ENCODE results near the gene PRDM16.

Gene PRDM16

GRCh38 chr1:3209201-3209600, 140.2 kb downstream of the PRDM16 start:
- Mint-ChIP-seq H3K9me3 (no peaks in the 10 kb centered on the region), H3K4me3 (no peak overlapping the region), H3K4me1 (no peaks in the 10 kb centered on the region), H3K36me3 (no peaks in the 10 kb centered on the region), H3K27ac (no peak overlapping the region), H3K27me3 (peaks cover 0 to 4% of the 10 kb centered on the region in 2 donors)
- no peak for ATAC-seq (replicated peaks)
- DNase-seq: no peak

GRCh38 chr1:3211582-3212375, 142.8 kb downstream of the PRDM16 start:
- Mint-ChIP-seq H3K27me3 (peaks cover 13 to 16% of the 10 kb centered on the region in 2 donors), H3K36me3 (no peaks in the 10 kb centered on the region)

GRCh38 chr1:3212453-3213355, 143.7 kb downstream of the PRDM16 start:
- Mint-ChIP-seq H3K36me3 (no peaks in the 10 kb centered on the region), H3K4me3 (no peak overlapping the region), H3K27ac (no peak overlapping the region), H3K9me3 (no peaks in the 10 kb centered on the region), H3K27me3 (peaks cover 14 to 16% of the 10 kb centered on the region in 2 donors), H3K4me1 (no peaks in the 10 kb centered on the region)
- DNase-seq (no peak), ATAC-seq (replicated peaks) (no peak)

More at GRCh38 chr1:3211582-3212375, 142.8 kb downstream of the PRDM16 start:
- Mint-ChIP-seq H3K9me3 (no peaks in the 10 kb centered on the region), H3K27ac (no peak overlapping the region), H3K4me1 (no peaks in the 10 kb centered on the region), H3K4me3 (no peak overlapping the region)
- no peak for DNase-seq
- ATAC-seq (replicated peaks): no peak

- no peak overlapping the region for H3K4me3 Mint-ChIP-seq
- no peak for ATAC-seq (replicated peaks)
- H3K9me3 Mint-ChIP-seq: no peaks in the 10 kb centered on the region
- H3K36me3 Mint-ChIP-seq: no peaks in the 10 kb centered on the region
- DNase-seq: no peak
- H3K4me1 Mint-ChIP-seq: no peaks in the 10 kb centered on the region
- no peak overlapping the region for H3K27ac Mint-ChIP-seq
- H3K27me3 Mint-ChIP-seq: peaks cover 21% of the 10 kb centered on the region in 2 donors
Observed at GRCh38 chr1:3213730-3214129, 144.7 kb downstream of the PRDM16 start.

GRCh38 chr1:3215198-3216014, 146.4 kb downstream of the PRDM16 start:
- H3K27ac Mint-ChIP-seq: no peak overlapping the region
- ATAC-seq (replicated peaks) (no peak), DNase-seq (no peak)
- H3K9me3 Mint-ChIP-seq: no peaks in the 10 kb centered on the region
- peaks cover 22 to 23% of the 10 kb centered on the region in 2 donors for H3K27me3 Mint-ChIP-seq
- no peaks in the 10 kb centered on the region for H3K4me1 Mint-ChIP-seq
- H3K36me3 Mint-ChIP-seq: no peaks in the 10 kb centered on the region
- no peak overlapping the region for H3K4me3 Mint-ChIP-seq

- Mint-ChIP-seq H3K4me1 (no peaks in the 10 kb centered on the region), H3K27me3 (peaks cover 22 to 23% of the 10 kb centered on the region in 2 donors), H3K27ac (no peak overlapping the region), H3K9me3 (no peaks in the 10 kb centered on the region), H3K4me3 (no peak overlapping the region), H3K36me3 (no peaks in the 10 kb centered on the region)
- ATAC-seq (replicated peaks) (no peak), DNase-seq (no peak)
Observed at GRCh38 chr1:3216015-3216391, 147.0 kb downstream of the PRDM16 start.

GRCh38 chr1:3217181-3217641, 148.2 kb downstream of the PRDM16 start:
- Mint-ChIP-seq H3K27ac (no peak overlapping the region), H3K4me3 (no peak overlapping the region), H3K27me3 (peaks cover 22 to 23% of the 10 kb centered on the region in 2 donors), H3K9me3 (no peaks in the 10 kb centered on the region), H3K36me3 (no peaks in the 10 kb centered on the region), H3K4me1 (no peaks in the 10 kb centered on the region)
- DNase-seq (no peak), ATAC-seq (replicated peaks) (no peak)

- no peak overlapping the region for H3K4me3 Mint-ChIP-seq
- H3K27ac Mint-ChIP-seq: no peak overlapping the region
- no peak for DNase-seq
- H3K27me3 Mint-ChIP-seq: peaks cover 19 to 22% of the 10 kb centered on the region in 2 donors
- ATAC-seq (replicated peaks): no peak
- no peaks in the 10 kb centered on the region for H3K4me1 Mint-ChIP-seq
- H3K9me3 Mint-ChIP-seq: no peaks in the 10 kb centered on the region
- no peaks in the 10 kb centered on the region for H3K36me3 Mint-ChIP-seq
Observed at GRCh38 chr1:3217979-3218679, 149.1 kb downstream of the PRDM16 start.

GRCh38 chr1:3219005-3219790, 150.2 kb downstream of the PRDM16 start:
- Mint-ChIP-seq H3K9me3 (no peaks in the 10 kb centered on the region), H3K4me1 (no peaks in the 10 kb centered on the region), H3K27ac (no peak overlapping the region), H3K4me3 (no peak overlapping the region), H3K36me3 (no peaks in the 10 kb centered on the region), H3K27me3 (peaks cover 19 to 22% of the 10 kb centered on the region in 2 donors)
- DNase-seq (no peak), ATAC-seq (replicated peaks) (no peak)

GRCh38 chr1:3219791-3220467, 150.9 kb downstream of the PRDM16 start:
- peaks cover 13 to 20% of the 10 kb centered on the region in 2 donors for H3K27me3 Mint-ChIP-seq
- ATAC-seq (replicated peaks) (no peak), DNase-seq (no peak)
- H3K9me3 Mint-ChIP-seq: no peaks in the 10 kb centered on the region
- no peak overlapping the region for H3K27ac Mint-ChIP-seq
- H3K4me3 Mint-ChIP-seq: no peak overlapping the region
- no peaks in the 10 kb centered on the region for H3K4me1 Mint-ChIP-seq
- no peaks in the 10 kb centered on the region for H3K36me3 Mint-ChIP-seq

GRCh38 chr1:3221112-3222041, 152.4 kb downstream of the PRDM16 start:
- no peaks in the 10 kb centered on the region for H3K36me3 Mint-ChIP-seq
- H3K27me3 Mint-ChIP-seq: peaks cover 6 to 9% of the 10 kb centered on the region in 2 donors
- H3K27ac Mint-ChIP-seq: no peak overlapping the region
- H3K9me3 Mint-ChIP-seq: no peaks in the 10 kb centered on the region
- no peak for ATAC-seq (replicated peaks)
- no peak overlapping the region for H3K4me3 Mint-ChIP-seq
- no peaks in the 10 kb centered on the region for H3K4me1 Mint-ChIP-seq
- no peak for DNase-seq

Data from stimulated activated naive B cell treated with anti-CD40 and anti-IgM and Interleukin-4, amounts not matched to agents 10 μg/mL and 1 μg/mL and 100 μg/mL, for 72 hours (primary cell).